HepG2 (cell line): Measurements from ENCODE around the gene TKFC. TPM values are rescaled to one million over a fixed set of nuclear protein-coding genes. Genes with fewer than 3 reads are reported as not detected.
A peak's percentile ranks its signal among the peaks of the same experiment; 100 is the strongest.

Experiments
- ADNP ChIP-seq: sonication (generic); formaldehyde crosslinking; IDR thresholded peaks from 2 replicates; pipeline ENCODE4 v1.4.0; 2020; ENCODE audit warnings: missing genetic modification reagents
- BHLHE40 ChIP-seq: IDR thresholded peaks from 2 replicates; pipeline ENCODE4 v1.6.1; 2011; ENCODE audit warnings: low read length, improper control_type of control experiment
- MTA1 ChIP-seq: sonication (generic); formaldehyde crosslinking; IDR thresholded peaks from 2 replicates; pipeline ENCODE4 v1.4.0; 2020; ENCODE audit warnings: missing genetic modification reagents, mild to moderate bottlenecking, borderline replicate concordance
- MYPOP ChIP-seq: sonication (generic); formaldehyde crosslinking; IDR thresholded peaks from 2 replicates; pipeline ENCODE4 v1.8.1; 2023; ENCODE audit warnings: mild to moderate bottlenecking, moderate library complexity, missing genetic modification reagents
- POGK ChIP-seq: sonication (generic); formaldehyde crosslinking; conservative IDR thresholded peaks from 2 replicates; pipeline ENCODE4 v1.8.0; 2022; ENCODE audit warnings: mild to moderate bottlenecking, moderate library complexity, missing genetic modification reagents
- RELA ChIP-seq: sonication (generic); formaldehyde crosslinking; IDR thresholded peaks from 2 replicates; pipeline ENCODE4 v1.4.0; 2020; ENCODE audit warnings: missing genetic modification reagents
- SRY ChIP-seq: sonication (generic); formaldehyde crosslinking; IDR thresholded peaks from 2 replicates; pipeline ENCODE4 v1.8.0; 2022; ENCODE audit warnings: mild to moderate bottlenecking, missing genetic modification reagents
- TBP ChIP-seq: sonication (generic); formaldehyde crosslinking; IDR thresholded peaks from 2 replicates; pipeline ENCODE4 v1.5.0; 2020; ENCODE audit warnings: missing genetic modification reagents
- TGIF2 ChIP-seq: IDR thresholded peaks from 2 replicates; pipeline ENCODE4 v1.6.1; 2016; ENCODE audit warnings: control low read depth, missing compliant biosample characterization
- YEATS4 ChIP-seq: sonication (generic); formaldehyde crosslinking; IDR thresholded peaks from 2 replicates; pipeline ENCODE4 v1.4.0; 2020; ENCODE audit warnings: missing genetic modification reagents, borderline replicate concordance
- ZNF329 ChIP-seq: sonication (generic); formaldehyde crosslinking; IDR thresholded peaks from 2 replicates; pipeline ENCODE4 v1.9.0; 2021; ENCODE audit warnings: low read depth, mild to moderate bottlenecking, missing genetic modification reagents
- ZNF362 ChIP-seq: sonication (generic); formaldehyde crosslinking; IDR thresholded peaks from 2 replicates; pipeline ENCODE4 v1.4.0; 2020; ENCODE audit warnings: missing genetic modification reagents, mild to moderate bottlenecking, borderline replicate concordance
- ZNF788 ChIP-seq: sonication (generic); formaldehyde crosslinking; IDR thresholded peaks from 2 replicates; pipeline ENCODE4 v1.5.0; 2020; ENCODE audit warnings: mild to moderate bottlenecking, missing genetic modification reagents, borderline replicate concordance
- polyA plus RNA-seq, 8 experiments: library from polyadenylated mRNA; depleted of rRNA in 3 of 8; stranded (reverse) in 7 of 8; unstranded in 1 of 8; fragments of >200 nt; fragmentation: Illumina TruSeq in 4 of 8; extraction: Trizol in 4 of 8; gene quantifications; 2 replicates each; pipeline versions ENCODE4 v1.2.1 to v1.2.3, GENCODE V29; 2011 to 2016; ENCODE audit warnings: low read depth in 4 of 8, missing spikeins in 1 of 8, mixed read lengths in 1 of 8; ENCODE audit not compliant: insufficient read depth in 1 of 8
- total RNA-seq, 5 experiments: library from RNA; depleted of rRNA; stranded (reverse); fragments of >200 nt; fragmentation: Illumina TruSeq; extraction: Trizol; gene quantifications; 2 replicates each; pipeline ENCODE4 v1.2.3, GENCODE V29; 2016; ENCODE audit warnings: low read depth in 1 of 5
- TF ChIP-seq, protein P1 (sequence below): sonication (generic); formaldehyde crosslinking; IDR thresholded peaks from 2 replicates; pipeline ENCODE4 v1.9.0; 2022; ENCODE audit warnings: missing genetic modification reagents, mild to moderate bottlenecking, borderline replicate concordance
- TF ChIP-seq, protein P2 (sequence below): sonication (generic); formaldehyde crosslinking; IDR thresholded peaks from 2 replicates; pipeline ENCODE4 v1.4.0; 2020; ENCODE audit warnings: mild to moderate bottlenecking, missing genetic modification reagents

The TKFC gene
- total and polyA plus RNA-seq, 2 of the 13 experiments (the other 11 are each of a cell fraction or from before 2014, with no cell fraction given): 147 to 197 TPM

- no peak; the same call in 1 of the 2 replicates for TF ChIP-seq TGIF2 (CRISPR knock-in tag)
- TF ChIP-seq ZNF329: peak; percentile 31; the same call in 1 of the 2 replicates
- no peak for TF ChIP-seq ADNP (CRISPR knock-in tag)
- TF ChIP-seq, protein P1, sequence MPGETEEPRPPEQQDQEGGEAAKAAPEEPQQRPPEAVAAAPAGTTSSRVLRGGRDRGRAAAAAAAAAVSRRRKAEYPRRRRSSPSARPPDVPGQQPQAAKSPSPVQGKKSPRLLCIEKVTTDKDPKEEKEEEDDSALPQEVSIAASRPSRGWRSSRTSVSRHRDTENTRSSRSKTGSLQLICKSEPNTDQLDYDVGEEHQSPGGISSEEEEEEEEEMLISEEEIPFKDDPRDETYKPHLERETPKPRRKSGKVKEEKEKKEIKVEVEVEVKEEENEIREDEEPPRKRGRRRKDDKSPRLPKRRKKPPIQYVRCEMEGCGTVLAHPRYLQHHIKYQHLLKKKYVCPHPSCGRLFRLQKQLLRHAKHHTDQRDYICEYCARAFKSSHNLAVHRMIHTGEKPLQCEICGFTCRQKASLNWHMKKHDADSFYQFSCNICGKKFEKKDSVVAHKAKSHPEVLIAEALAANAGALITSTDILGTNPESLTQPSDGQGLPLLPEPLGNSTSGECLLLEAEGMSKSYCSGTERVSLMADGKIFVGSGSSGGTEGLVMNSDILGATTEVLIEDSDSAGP (CRISPR knock-in tag): peak; percentile 74; the same call in 1 of the 2 replicates
- TF ChIP-seq ZNF788 (CRISPR knock-in tag): peak; percentile 50; the same call in 1 of the 2 replicates
- TF ChIP-seq BHLHE40: peak; percentile 77
- TF ChIP-seq TBP (CRISPR knock-in tag): no peak
- no peak for TF ChIP-seq ZNF362 (CRISPR knock-in tag)
- TF ChIP-seq POGK (CRISPR knock-in tag): no peak
- TF ChIP-seq, protein P2, sequence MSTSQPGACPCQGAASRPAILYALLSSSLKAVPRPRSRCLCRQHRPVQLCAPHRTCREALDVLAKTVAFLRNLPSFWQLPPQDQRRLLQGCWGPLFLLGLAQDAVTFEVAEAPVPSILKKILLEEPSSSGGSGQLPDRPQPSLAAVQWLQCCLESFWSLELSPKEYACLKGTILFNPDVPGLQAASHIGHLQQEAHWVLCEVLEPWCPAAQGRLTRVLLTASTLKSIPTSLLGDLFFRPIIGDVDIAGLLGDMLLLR: peak; percentile 85
- TF ChIP-seq YEATS4 (CRISPR knock-in tag): peak; percentile 8; the same call in 1 of the 2 replicates
- peak; percentile 35 for TF ChIP-seq MTA1 (CRISPR knock-in tag)
- no peak for TF ChIP-seq RELA (CRISPR knock-in tag)
- TF ChIP-seq SRY: peak; percentile 72
- 0 out of 2 replicates have a peak, but pooled peaks have one; percentile 15 for TF ChIP-seq MYPOP (CRISPR knock-in tag)
Observed at GRCh38 chr11:61293867-61294716, 38.9 kb upstream of the TKFC start (continued).
